PFSK-1 (cell line): ENCODE results near the gene MTHFSD.

Experiments used
- FOXP2 ChIP-seq: optimal IDR thresholded peaks from 2 replicates; pipeline ENCODE3; 2011; ENCODE audit warnings: borderline replicate concordance, control low read depth, inconsistent platforms; ENCODE audit not compliant: insufficient read depth; ENCODE audit errors: extremely low read length, extremely low read depth
- POLR2AphosphoS5 ChIP-seq: IDR thresholded peaks from 2 replicates; pipeline ENCODE4 v1.6.1; 2012; ENCODE audit warnings: low read depth, mild to moderate bottlenecking, control low read depth, low read length, moderate library complexity
- SIN3A ChIP-seq: IDR thresholded peaks from 2 replicates; pipeline ENCODE4 v1.6.1; 2012; ENCODE audit warnings: mild to moderate bottlenecking, low read length, moderate library complexity, borderline replicate concordance; ENCODE audit not compliant: insufficient read depth
- TAF1 ChIP-seq: IDR thresholded peaks from 2 replicates; pipeline ENCODE4 v1.6.1; 2012; ENCODE audit warnings: low read length, control low read depth, borderline replicate concordance; ENCODE audit not compliant: insufficient read depth
- TF ChIP-seq, protein P1 (sequence below), 2 experiments: IDR thresholded peaks; 2 replicates each; pipeline versions ENCODE4 v1.6.1 to v1.8.0; 2011 to 2012; ENCODE audit warnings: low read depth in 2 of 2, low read length in 2 of 2, control low read depth in 1 of 2, inconsistent platforms in 1 of 2, mild to moderate bottlenecking in 1 of 2, moderate library complexity in 1 of 2; ENCODE audit not compliant: insufficient read depth in 1 of 2

The MTHFSD gene

DNA sequence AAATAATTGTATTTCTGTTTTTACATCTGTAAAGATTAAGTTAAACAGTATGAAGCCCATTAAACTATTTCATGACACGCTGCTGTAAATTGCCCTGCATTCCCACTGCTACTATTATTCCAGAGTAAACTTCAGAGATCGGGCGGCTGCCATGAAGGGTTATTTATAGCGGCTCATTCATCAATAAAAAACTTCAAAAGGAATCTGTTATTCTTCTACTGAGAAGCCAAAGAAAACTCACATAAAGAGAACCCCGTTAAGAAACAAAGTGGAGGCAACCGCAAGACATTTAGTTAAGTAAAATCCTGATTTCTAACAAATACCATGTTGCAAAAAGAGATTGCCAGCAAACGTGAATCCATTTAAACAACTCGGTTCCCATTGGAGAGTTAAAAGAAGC is 39.7 kb upstream of the MTHFSD start:
- TF ChIP-seq, protein P1, sequence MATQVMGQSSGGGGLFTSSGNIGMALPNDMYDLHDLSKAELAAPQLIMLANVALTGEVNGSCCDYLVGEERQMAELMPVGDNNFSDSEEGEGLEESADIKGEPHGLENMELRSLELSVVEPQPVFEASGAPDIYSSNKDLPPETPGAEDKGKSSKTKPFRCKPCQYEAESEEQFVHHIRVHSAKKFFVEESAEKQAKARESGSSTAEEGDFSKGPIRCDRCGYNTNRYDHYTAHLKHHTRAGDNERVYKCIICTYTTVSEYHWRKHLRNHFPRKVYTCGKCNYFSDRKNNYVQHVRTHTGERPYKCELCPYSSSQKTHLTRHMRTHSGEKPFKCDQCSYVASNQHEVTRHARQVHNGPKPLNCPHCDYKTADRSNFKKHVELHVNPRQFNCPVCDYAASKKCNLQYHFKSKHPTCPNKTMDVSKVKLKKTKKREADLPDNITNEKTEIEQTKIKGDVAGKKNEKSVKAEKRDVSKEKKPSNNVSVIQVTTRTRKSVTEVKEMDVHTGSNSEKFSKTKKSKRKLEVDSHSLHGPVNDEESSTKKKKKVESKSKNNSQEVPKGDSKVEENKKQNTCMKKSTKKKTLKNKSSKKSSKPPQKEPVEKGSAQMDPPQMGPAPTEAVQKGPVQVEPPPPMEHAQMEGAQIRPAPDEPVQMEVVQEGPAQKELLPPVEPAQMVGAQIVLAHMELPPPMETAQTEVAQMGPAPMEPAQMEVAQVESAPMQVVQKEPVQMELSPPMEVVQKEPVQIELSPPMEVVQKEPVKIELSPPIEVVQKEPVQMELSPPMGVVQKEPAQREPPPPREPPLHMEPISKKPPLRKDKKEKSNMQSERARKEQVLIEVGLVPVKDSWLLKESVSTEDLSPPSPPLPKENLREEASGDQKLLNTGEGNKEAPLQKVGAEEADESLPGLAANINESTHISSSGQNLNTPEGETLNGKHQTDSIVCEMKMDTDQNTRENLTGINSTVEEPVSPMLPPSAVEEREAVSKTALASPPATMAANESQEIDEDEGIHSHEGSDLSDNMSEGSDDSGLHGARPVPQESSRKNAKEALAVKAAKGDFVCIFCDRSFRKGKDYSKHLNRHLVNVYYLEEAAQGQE (IDR thresholded peaks at IDR 0.05; ENCODE audit: insufficient read depth in 1 of 2, low read depth in 2 of 2, low read length in 2 of 2), result no peak
- no peak for TF ChIP-seq SIN3A
- no peak for TF ChIP-seq FOXP2
- TF ChIP-seq TAF1, result no peak
- TF ChIP-seq POLR2AphosphoS5, result no peak

DNA sequence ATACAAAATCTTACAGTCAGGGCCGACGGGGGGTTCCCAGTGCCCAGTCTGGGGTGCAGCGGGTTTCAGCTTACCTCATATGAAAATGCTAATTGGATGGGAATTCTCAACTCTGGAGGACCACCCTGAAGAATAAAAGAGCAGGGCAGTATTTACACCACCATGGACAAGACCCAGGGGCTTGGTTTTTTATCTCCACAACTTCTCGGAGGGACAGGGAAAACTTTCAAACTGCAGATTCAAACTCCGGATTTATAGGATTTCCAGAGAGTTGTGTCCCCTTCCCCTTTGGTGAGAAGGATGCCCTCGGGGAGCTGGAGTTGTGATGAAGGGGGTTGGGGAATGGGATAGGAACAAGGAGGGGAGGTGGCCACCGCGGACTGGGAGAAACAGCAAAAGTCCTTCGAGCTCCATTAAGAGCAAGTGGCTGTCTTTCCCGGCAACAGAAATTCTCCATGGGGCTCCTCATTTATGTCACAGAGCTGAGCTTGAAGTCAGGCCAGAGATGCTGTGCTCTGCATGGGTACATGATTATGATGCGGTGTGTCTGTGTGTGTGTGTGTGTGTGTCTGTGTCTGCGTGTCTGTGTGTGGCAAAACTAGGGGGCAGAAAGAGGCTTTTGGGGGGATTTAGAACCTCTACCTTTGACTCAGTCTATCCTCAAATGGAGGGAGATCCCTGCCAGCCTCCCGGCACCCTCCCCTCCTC is 39.0 kb upstream of the MTHFSD start:
- TF ChIP-seq, protein P1 (IDR thresholded peaks at IDR 0.05; ENCODE audit: insufficient read depth in 1 of 2, low read depth in 2 of 2, low read length in 2 of 2), result 0 out of 4 replicates have a peak, but pooled peaks of 1 of the 2 experiments have one; percentile 8
- TF ChIP-seq TAF1, result no peak

DNA sequence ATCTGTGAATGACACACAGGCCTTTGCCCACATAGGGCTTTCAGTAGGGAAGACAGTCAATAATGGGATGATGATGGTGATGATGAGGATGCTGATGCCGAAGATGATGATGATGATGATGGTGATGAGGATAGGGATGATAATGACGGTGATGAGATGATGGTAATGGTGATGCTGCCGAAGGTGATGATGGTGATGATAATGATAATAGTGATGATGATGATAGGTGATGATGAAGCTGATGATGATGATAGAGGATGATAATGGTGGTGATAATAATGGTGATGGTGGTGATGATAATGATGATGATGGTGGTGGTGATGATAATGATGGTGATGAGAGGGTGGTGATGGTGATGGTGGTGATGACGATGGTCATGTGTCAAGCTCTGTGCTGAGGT is 36.2 kb upstream of the MTHFSD start:
- no peak for TF ChIP-seq FOXP2
- TF ChIP-seq TAF1, result no peak
- TF ChIP-seq POLR2AphosphoS5, result no peak
- no peak for TF ChIP-seq SIN3A
- TF ChIP-seq, protein P1 (IDR thresholded peaks at IDR 0.05; ENCODE audit: insufficient read depth in 1 of 2, low read depth in 2 of 2, low read length in 2 of 2), result no peak

DNA sequence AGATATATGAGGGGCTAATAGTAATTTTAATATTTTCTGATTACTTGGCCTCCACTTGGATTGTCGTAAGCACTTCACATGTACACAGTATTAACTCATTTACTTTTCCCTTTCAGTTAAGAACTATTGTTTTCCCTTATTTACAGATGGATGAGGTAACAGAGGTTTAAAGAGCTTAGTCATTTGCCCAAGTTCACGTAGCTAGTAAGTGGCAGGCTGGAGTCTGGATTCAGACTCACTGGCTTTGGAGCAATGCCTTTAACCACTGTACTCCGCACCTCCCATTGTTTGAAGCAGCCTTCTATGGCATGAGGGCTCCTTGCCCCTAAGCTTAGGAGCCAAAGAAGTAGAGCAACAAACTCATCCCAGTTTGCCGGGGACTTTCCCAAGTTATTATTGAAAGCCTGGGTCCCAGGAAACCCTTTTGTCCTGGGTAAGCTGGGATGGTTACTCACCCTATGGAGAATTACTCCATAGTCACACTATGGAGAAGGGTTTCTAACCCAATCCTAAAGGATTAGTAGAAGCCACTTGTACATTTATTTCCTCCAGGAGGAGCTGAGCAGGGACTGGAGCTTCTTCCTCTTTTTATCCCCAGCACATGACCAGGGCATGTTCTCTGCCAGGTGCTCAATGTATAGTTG is 35.6 kb upstream of the MTHFSD start:
- TF ChIP-seq, protein P1 (IDR thresholded peaks at IDR 0.05; ENCODE audit: insufficient read depth in 1 of 2, low read depth in 2 of 2, low read length in 2 of 2), result no peak

DNA sequence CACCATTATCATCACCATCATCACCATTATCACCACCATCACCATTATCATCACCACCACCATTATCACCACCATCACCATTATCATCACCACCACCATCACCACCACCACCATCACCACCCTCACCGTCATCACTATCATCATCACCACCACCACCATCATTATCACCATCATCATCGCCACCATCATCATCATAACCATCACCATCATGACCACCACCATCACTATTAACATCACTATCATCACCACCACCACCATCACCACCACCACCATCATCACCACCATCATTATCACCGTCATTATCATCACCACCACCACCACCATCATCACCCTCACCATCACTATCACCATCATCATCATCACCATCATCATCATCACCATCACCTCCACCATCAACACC is 32.5 kb upstream of the MTHFSD start:
- TF ChIP-seq FOXP2 (no peak), POLR2AphosphoS5 (no peak), SIN3A (no peak), TAF1 (no peak)
- TF ChIP-seq, protein P1 (IDR thresholded peaks at IDR 0.05; ENCODE audit: insufficient read depth in 1 of 2, low read depth in 2 of 2, low read length in 2 of 2), result no peak
